Coronary artery (tissue), 2 donors: ENCODE results near the gene CACNG6.

Experiments used
- DNase-seq: peaks from one replicate; pipeline ENCODE4 v3.0.0-alpha.2; 2017; ENCODE audit warnings: low spot score
- H3K27ac ChIP-seq, 2 donors: fragments of 200-600 bp; sonication (generic); one replicate each; pipeline ENCODE4 v1.5.1; 2016 to 2019
- H3K4me3 ChIP-seq: fragments of 200-600 bp; sonication (generic); 2 replicates; pipeline ENCODE4 v1.5.1; 2016; ENCODE audit warnings: mild to moderate bottlenecking, moderate library complexity
- TF ChIP-seq, protein P1 (sequence below): fragments of 200-600 bp; sonication (generic); IDR thresholded peaks from one replicate; pipeline ENCODE4 v1.5.1; 2019; ENCODE audit warnings: antibody characterized with exemption

Gene CACNG6

DNA sequence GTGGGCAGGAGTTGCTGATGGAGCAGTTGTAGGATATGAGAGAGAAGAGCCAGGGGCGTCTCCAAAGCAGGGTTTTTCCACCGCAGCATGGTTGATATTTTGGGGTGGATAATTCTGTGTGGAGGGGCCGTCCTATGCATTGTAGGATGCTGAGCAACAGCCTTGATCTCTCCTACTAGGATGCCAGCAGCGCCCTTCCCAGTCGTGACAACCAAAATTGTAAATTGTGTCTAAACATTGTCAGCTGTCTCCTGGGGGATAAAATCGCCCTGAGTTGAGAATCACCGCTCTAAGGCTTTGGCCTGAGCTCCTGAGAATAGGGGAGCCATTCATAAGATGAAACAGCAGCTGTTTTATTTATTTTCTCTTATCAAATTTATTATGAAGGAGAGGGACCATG is 24.5 kb upstream of the CACNG6 start:
- no peak for DNase-seq
- H3K4me3 ChIP-seq = no peak overlapping the region
- no peak overlapping the region for H3K27ac ChIP-seq
- TF ChIP-seq, protein P1, sequence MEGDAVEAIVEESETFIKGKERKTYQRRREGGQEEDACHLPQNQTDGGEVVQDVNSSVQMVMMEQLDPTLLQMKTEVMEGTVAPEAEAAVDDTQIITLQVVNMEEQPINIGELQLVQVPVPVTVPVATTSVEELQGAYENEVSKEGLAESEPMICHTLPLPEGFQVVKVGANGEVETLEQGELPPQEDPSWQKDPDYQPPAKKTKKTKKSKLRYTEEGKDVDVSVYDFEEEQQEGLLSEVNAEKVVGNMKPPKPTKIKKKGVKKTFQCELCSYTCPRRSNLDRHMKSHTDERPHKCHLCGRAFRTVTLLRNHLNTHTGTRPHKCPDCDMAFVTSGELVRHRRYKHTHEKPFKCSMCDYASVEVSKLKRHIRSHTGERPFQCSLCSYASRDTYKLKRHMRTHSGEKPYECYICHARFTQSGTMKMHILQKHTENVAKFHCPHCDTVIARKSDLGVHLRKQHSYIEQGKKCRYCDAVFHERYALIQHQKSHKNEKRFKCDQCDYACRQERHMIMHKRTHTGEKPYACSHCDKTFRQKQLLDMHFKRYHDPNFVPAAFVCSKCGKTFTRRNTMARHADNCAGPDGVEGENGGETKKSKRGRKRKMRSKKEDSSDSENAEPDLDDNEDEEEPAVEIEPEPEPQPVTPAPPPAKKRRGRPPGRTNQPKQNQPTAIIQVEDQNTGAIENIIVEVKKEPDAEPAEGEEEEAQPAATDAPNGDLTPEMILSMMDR = no peak

DNA sequence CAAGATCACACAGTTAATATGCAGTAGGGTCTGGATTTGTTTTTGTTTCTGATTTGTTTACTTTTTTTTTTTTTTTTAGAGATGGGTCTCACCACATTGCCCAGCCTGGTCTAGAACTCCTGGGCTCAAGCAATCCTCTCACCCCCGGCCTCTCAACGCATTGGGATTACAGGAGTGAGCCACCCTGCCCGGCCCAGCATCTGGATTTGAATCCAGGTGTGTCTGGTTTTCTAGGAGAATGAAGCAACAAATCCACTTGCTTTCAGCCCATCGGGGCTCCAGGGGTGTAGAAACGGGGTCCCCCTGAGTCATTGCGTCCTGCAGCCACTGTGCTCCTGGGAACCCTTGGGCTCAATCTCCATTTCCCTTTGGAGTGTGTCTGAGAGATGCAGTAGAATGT is 22.1 kb upstream of the CACNG6 start:
- H3K27ac ChIP-seq = no peak overlapping the region
- H3K4me3 ChIP-seq = no peak overlapping the region
- DNase-seq = no peak
- TF ChIP-seq, protein P1 = no peak

DNA sequence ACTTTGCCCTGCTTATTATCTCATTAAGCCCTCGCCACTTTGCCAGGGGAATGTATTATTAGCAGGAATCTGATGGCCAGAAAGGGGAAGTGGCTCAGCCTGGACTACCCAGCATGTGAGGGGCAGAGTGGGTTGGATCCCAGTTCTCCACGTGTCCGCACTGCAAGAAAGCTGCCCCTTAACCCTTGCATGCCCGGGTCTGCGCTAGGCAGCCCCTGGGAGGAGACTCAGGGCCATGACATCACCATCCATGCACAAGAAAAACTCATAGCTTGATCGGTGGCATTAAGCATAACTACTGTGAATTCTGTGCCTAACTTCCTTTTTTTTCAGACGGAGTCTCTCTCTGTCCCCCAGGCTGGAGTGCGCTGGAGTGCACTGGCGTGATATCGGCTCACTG is 19.8 kb upstream of the CACNG6 start:
- TF ChIP-seq, protein P1 = no peak
- Histone ChIP-seq H3K27ac (no peak overlapping the region), H3K4me3 (no peak overlapping the region)
- DNase-seq = no peak

DNA sequence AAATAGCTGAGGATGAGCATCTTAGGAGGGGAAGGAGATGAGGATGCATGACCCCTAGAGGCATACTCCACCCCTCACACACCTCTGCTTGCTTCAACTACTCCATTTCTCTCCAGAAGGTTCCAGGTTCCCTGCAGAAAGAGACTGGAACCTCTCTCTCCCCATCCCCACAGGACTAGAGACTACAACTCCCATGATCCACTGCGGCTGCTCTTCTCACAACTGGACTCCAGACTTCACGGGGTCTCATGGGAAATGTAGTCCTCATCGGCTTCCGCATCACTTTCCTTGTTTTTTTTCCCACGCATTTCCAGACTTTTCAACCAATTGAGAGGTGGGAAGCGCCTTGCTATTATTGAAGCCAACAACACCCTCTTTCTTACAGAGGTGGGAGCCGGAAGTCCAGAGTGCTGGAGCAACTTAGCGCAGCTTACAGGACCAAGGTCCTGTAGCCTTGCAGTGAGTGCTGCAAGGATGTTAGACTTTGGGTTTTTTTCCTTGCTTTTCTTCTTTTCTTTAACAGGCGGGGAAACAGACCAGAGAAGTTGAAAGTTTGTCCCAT is 13.9 kb upstream of the CACNG6 start:
- DNase-seq = no peak
- no peak overlapping the region for H3K27ac ChIP-seq
- TF ChIP-seq, protein P1 = no peak
- H3K4me3 ChIP-seq = peak overlapping the region; percentile 60

DNA sequence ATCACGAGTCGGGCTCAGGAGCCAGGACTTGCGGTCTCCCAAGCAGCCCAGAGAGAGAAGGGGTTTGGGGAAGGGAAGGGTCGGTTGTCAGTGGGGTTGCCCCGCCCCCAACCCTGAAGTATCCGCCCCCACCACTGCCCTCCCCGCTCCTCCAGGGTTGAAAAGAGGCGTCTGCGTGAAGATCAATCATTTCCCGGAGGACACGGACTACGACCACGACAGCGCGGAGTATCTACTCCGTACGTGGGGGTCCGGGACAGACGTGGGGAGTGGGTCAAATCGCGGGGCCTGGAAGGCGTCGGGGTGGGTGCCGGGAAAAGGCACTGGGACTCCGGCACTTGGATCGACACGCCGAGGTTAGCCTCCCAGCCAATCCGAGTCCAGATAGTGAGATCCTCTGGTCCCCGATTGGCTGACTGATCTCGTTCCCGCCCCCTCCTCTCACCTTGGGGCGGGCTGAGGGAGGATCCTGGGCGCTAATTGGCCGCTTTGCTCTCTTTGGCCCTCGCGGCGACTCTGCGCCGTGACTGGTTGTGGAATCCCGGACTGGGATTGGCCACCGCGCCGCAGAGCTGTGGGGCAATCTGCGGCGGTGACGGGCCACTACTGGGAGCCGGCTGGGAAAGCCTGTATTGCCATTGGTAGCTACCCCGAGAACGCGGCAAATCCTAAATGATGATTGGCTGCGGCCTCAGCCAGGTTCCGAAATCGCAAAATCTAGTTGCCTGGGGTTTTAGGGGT is 13.3 kb upstream of the CACNG6 start:
- H3K4me3 ChIP-seq = peak overlapping the region; percentile 60
- no peak overlapping the region for H3K27ac ChIP-seq
- TF ChIP-seq, protein P1 = no peak
- no peak for DNase-seq

DNA sequence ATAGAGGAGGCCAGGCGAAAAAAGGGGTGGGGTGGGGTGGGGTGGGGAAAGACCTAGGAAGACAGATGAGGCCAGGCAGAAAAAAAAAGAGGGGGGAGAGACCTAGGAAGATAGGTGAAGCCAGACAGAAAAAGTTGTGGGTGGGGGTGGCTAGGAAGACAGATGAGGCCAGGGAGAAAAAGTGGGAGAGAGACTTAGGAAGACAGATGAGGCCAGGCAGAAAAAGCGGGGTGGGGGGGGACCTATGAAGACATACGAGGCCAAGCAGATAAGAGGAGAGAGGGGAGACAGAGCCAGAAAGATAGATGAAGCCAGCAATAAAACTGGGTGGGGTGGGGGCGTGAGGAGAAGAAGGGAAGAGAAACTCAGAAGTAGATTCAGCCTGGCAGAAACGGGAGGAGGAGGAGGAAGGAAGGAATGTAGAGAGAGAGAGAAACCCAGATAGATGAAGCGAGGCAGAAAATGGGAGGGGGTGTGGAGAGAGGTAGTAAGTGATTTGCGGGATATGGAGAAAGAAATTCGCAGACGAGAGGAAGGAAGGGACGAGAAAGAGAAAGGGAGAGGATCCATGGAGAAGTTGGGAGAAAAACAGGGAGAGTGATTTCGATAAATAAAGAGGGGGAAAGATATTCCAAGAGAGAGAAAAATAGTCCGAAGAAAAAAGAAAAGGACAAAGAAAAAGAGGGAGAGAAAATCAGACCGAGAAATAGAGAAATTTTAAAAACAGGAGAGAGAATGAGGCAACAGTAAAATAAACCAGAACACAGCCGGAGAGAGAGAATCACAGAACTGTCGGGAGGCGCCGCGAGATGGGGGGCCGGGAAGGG is 12.2 kb upstream of the CACNG6 start:
- Histone ChIP-seq H3K4me3 (peak overlapping the region; percentile 54), H3K27ac (no peak overlapping the region)
- TF ChIP-seq, protein P1 = no peak
- no peak for DNase-seq
